H1 (cell line): ENCODE data around the gene MGME1.

ENCODE experiments used
- CEBPB ChIP-seq: IDR thresholded peaks from 2 replicates; pipeline ENCODE4 v1.6.1; 2012; ENCODE audit warnings: low read depth, low read length
- CHD7 ChIP-seq: fragments of 300-600 bp; sonication (generic); IDR thresholded peaks from 2 replicates; pipeline ENCODE4 v1.7.1; 2012; ENCODE audit warnings: low read length, moderate library complexity, mild to moderate bottlenecking, inconsistent platforms; ENCODE audit not compliant: insufficient replicate concordance
- CREB1 ChIP-seq: IDR thresholded peaks from 2 replicates; pipeline ENCODE4 v1.6.1; 2012; ENCODE audit warnings: inconsistent platforms
- CTCF ChIP-seq, 3 experiments: IDR thresholded peaks; 1 replicate in 2 of 3; 2 replicates in 1 of 3; pipeline versions ENCODE4 v1.5.1 to v1.6.1; 2011; ENCODE audit warnings: low read length in 3 of 3, mild to moderate bottlenecking in 3 of 3, inconsistent platforms in 2 of 3, low read depth in 1 of 3, moderate library complexity in 1 of 3; ENCODE audit not compliant: insufficient read depth in 1 of 3; ENCODE audit errors: control extremely low read depth in 1 of 3
- EGR1 ChIP-seq: IDR thresholded peaks from 2 replicates; pipeline ENCODE4 v1.6.1; 2011; ENCODE audit warnings: low read depth, low read length, borderline replicate concordance
- EP300 ChIP-seq, 2 experiments: IDR thresholded peaks; 1 replicate in 1 of 2; 2 replicates in 1 of 2; pipeline ENCODE4 v1.6.1; 2011 to 2012; ENCODE audit warnings: low read depth in 2 of 2, low read length in 2 of 2, mild to moderate bottlenecking in 2 of 2, borderline replicate concordance in 1 of 2, inconsistent platforms in 1 of 2, moderate library complexity in 1 of 2
- EZH2 ChIP-seq: fragments of 200-600 bp; sonication (generic); IDR thresholded peaks from 2 replicates; pipeline ENCODE4 v1.7.1; 2012; ENCODE audit warnings: low read depth, mild to moderate bottlenecking, moderate library complexity, low read length, inconsistent platforms; ENCODE audit not compliant: severe bottlenecking
- KDM1A ChIP-seq: fragments of 200-600, 300-600 bp; sonication (generic); IDR thresholded peaks from 2 replicates; pipeline ENCODE4 v1.7.1; 2016; ENCODE audit warnings: mild to moderate bottlenecking, low read length, borderline replicate concordance
- POLR2A ChIP-seq, 2 experiments: IDR thresholded peaks; 1 replicate in 1 of 2; 2 replicates in 1 of 2; pipeline ENCODE4 v1.6.1; 2011; ENCODE audit warnings: low read depth in 2 of 2, low read length in 2 of 2, mild to moderate bottlenecking in 2 of 2; ENCODE audit errors: control extremely low read depth in 1 of 2
- SUZ12 ChIP-seq: fragments of 200-600 bp; sonication (generic); IDR thresholded peaks from 2 replicates; pipeline ENCODE4 v1.6.1; 2012; ENCODE audit warnings: mild to moderate bottlenecking, inconsistent platforms, low read length, moderate library complexity, mixed read lengths

GRCh38 chr20:17965042-17965697 lies 3.6 kb upstream of the MGME1 start:
- no peak for TF ChIP-seq CTCF (IDR thresholded peaks at IDR 0.05; ENCODE audit: control extremely low read depth in 1 of 3, insufficient read depth in 1 of 3, low read depth in 1 of 3, low read length in 3 of 3)
- no peak for TF ChIP-seq KDM1A
- TF ChIP-seq EP300 (IDR thresholded peaks at IDR 0.05; ENCODE audit: borderline replicate concordance in 1 of 2, low read depth in 2 of 2, low read length in 2 of 2) = no peak
- TF ChIP-seq CREB1 = no peak
- no peak for TF ChIP-seq EZH2
- no peak; a peak in 1 of 3 replicates for TF ChIP-seq POLR2A (IDR thresholded peaks at IDR 0.05; ENCODE audit: control extremely low read depth in 1 of 2, low read depth in 2 of 2, low read length in 2 of 2)
- TF ChIP-seq SUZ12 = no peak
- no peak for TF ChIP-seq EGR1
- TF ChIP-seq CEBPB = no peak
- TF ChIP-seq CHD7 = no peak
